Measurements from ENCODE around the gene UBE2R2. TPM values are rescaled to one million over a fixed set of nuclear protein-coding genes. Genes with fewer than 3 reads are reported as not detected.
"Not testable (repeated sequence)": the region's sequence is repeated elsewhere in the genome, so short reads cannot be mapped to it uniquely, and the experiment has no call there.

The UBE2R2 gene
- total RNA-seq, 1 donor from 2014 or later = 15.7 TPM

- DNase-seq (ENCODE audit: low read depth in 2 of 2) = no peak
Observed at GRCh38 chr9:33926746-33927485, 110.0 kb downstream of the UBE2R2 start.

- DNase-seq (ENCODE audit: low read depth in 2 of 2) = no peak
Observed at GRCh38 chr9:33927694-33928093, 110.7 kb downstream of the UBE2R2 start.

GRCh38 chr9:33931326-33931725, 114.4 kb downstream of the UBE2R2 start:
- DNase-seq (ENCODE audit: low read depth in 2 of 2) = no peak

GRCh38 chr9:33932078-33932807, 115.3 kb downstream of the UBE2R2 start:
- DNase-seq (ENCODE audit: low read depth in 2 of 2) = no peak

- no peak for DNase-seq (ENCODE audit: low read depth in 2 of 2)
Observed at GRCh38 chr9:33934188-33934878, 117.4 kb downstream of the UBE2R2 start.

GRCh38 chr9:33939924-33940874, 123.2 kb downstream of the UBE2R2 start:
- DNase-seq (ENCODE audit: low read depth in 2 of 2) = no peak

GRCh38 chr9:33942471-33943083, 125.6 kb downstream of the UBE2R2 start:
- peak; percentile 45 to 76 for DNase-seq (ENCODE audit: low read depth in 2 of 2)

- peak; percentile 58 to 65 for DNase-seq (ENCODE audit: low read depth in 2 of 2)
Observed at GRCh38 chr9:33943389-33943788, 126.4 kb downstream of the UBE2R2 start.

GRCh38 chr9:33946779-33947535, 130.0 kb downstream of the UBE2R2 start:
- DNase-seq (ENCODE audit: low read depth in 2 of 2) = peak in 1 of 2 donors; percentile 58

- DNase-seq (ENCODE audit: low read depth in 2 of 2) = no peak
Observed at GRCh38 chr9:33950371-33950770, 133.4 kb downstream of the UBE2R2 start.

- peak in 1 of 2 donors; percentile 41 for DNase-seq (ENCODE audit: low read depth in 2 of 2)
Observed at GRCh38 chr9:33952066-33952465, 135.1 kb downstream of the UBE2R2 start.

GRCh38 chr9:33956544-33956943, 139.6 kb downstream of the UBE2R2 start:
- no peak for DNase-seq (ENCODE audit: low read depth in 2 of 2)

GRCh38 chr9:33959725-33960124, 142.8 kb downstream of the UBE2R2 start:
- DNase-seq (ENCODE audit: low read depth in 2 of 2) = no peak

GRCh38 chr9:33962468-33962867, 145.5 kb downstream of the UBE2R2 start:
- not testable (repeated sequence) for DNase-seq (ENCODE audit: low read depth in 2 of 2)

GRCh38 chr9:33964086-33964768, 147.3 kb downstream of the UBE2R2 start:
- no peak for DNase-seq (ENCODE audit: low read depth in 2 of 2)

All from dermis microvascular lymphatic vessel endothelial cell (primary cell).